Neural progenitor cell (in vitro differentiated cells): ENCODE results near the gene LDAH. TPM values are rescaled to one million over a fixed set of nuclear protein-coding genes. Genes with fewer than 3 reads are reported as not detected.

Experiments used
- DNase-seq: peaks from one replicate; pipeline ENCODE4 v3.0.0-alpha.2; 2016; ENCODE audit warnings: low spot score
- H2AFZ ChIP-seq: fragments of 200-600 bp; sonication (generic); replicated peaks from 2 replicates; pipeline ENCODE4 v1.6.1; 2016; ENCODE audit warnings: antibody characterized with exemption
- H3F3A ChIP-seq: fragments of 200-600 bp; sonication (generic); 2 replicates; pipeline ENCODE4 v1.6.1; 2016; ENCODE audit warnings: antibody characterized with exemption, low read depth
- H3K27ac ChIP-seq: fragments of 200-600 bp; sonication (generic); 2 replicates; pipeline ENCODE4 v1.5.1; 2016; ENCODE audit warnings: mild to moderate bottlenecking
- H3K27me3 ChIP-seq: fragments of 200-600 bp; sonication (generic); 2 replicates; pipeline ENCODE4 v1.6.1; 2016; ENCODE audit warnings: mild to moderate bottlenecking, moderate library complexity
- H3K36me3 ChIP-seq: fragments of 200-600 bp; sonication (generic); 2 replicates; pipeline ENCODE4 v1.5.1; 2016
- H3K4me1 ChIP-seq: fragments of 200-600 bp; sonication (generic); 2 replicates; pipeline ENCODE4 v1.6.1; 2016; ENCODE audit warnings: mixed run types
- H3K4me2 ChIP-seq: fragments of 200-600 bp; sonication (generic); 2 replicates; pipeline ENCODE4 v1.6.1; 2016
- H3K4me3 ChIP-seq: fragments of 200-600 bp; sonication (generic); 2 replicates; pipeline ENCODE4 v1.5.1; 2016
- H3K79me2 ChIP-seq: fragments of 200-600 bp; sonication (generic); 2 replicates; pipeline ENCODE4 v1.6.1; 2016; ENCODE audit warnings: low read depth
- H3K9ac ChIP-seq: fragments of 200-600 bp; sonication (generic); 2 replicates; pipeline ENCODE4 v1.6.1; 2016
- H3K9me3 ChIP-seq: fragments of 200-600 bp; sonication (generic); 2 replicates; pipeline ENCODE4 v1.5.1; 2016; ENCODE audit warnings: low read depth
- H4K20me1 ChIP-seq: fragments of 200-600 bp; sonication (generic); 2 replicates; pipeline ENCODE4 v1.6.1; 2016; ENCODE audit warnings: low read depth
- H3K27ac Mint-ChIP-seq: 3 replicates; pipeline ENCODE4 v1.8.0; 2021; ENCODE audit warnings: mixed read lengths
- H3K27me3 Mint-ChIP-seq: 2 replicates; pipeline ENCODE4 v1.8.0; 2022; ENCODE audit warnings: low read depth, mild to moderate bottlenecking, inconsistent platforms, moderate library complexity, mixed read lengths; ENCODE audit not compliant: insufficient read depth
- H3K36me3 Mint-ChIP-seq: 3 replicates; pipeline ENCODE4 v1.8.0; 2021; ENCODE audit warnings: mixed read lengths
- H3K4me1 Mint-ChIP-seq: 3 replicates; pipeline ENCODE4 v1.8.0; 2021; ENCODE audit warnings: mixed read lengths
- H3K4me3 Mint-ChIP-seq: 3 replicates; pipeline ENCODE4 v1.8.0; 2021; ENCODE audit warnings: mild to moderate bottlenecking, moderate library complexity, mixed read lengths
- H3K9me3 Mint-ChIP-seq: 3 replicates; pipeline ENCODE4 v1.8.0; 2020; ENCODE audit warnings: mixed read lengths
- CTCF ChIP-seq: fragments of 200-600 bp; sonication (generic); IDR thresholded peaks from 2 replicates; pipeline ENCODE4 v1.5.1; 2017; ENCODE audit warnings: antibody characterized with exemption, mild to moderate bottlenecking
- EZH2 ChIP-seq: fragments of 200-600 bp; sonication (generic); IDR thresholded peaks from 2 replicates; pipeline ENCODE4 v1.6.1; 2017; ENCODE audit warnings: antibody characterized with exemption, mild to moderate bottlenecking, moderate library complexity
- EZH2phosphoT487 ChIP-seq: fragments of 200-600 bp; sonication (generic); IDR thresholded peaks from 2 replicates; pipeline ENCODE4 v1.6.1; 2017; ENCODE audit warnings: antibody characterized with exemption
- total RNA-seq: library from RNA; depleted of rRNA; stranded (reverse); fragments of >200 nt; gene quantifications from 2 replicates; pipeline ENCODE4 v1.2.3, GENCODE V29; 2015; ENCODE audit warnings: low replicate concordance

LDAH gene
- total RNA-seq, 1 donor from 2014 or later: 45.2 TPM

- H2AFZ ChIP-seq: no peak overlapping the region
- no peak for DNase-seq
- no peaks in the 10 kb centered on the region for H3K9me3 Mint-ChIP-seq
- peaks cover 3% of the 10 kb centered on the region for H3K27me3 Mint-ChIP-seq
- no peak for TF ChIP-seq EZH2phosphoT487
- TF ChIP-seq CTCF: no peak
- no peak for TF ChIP-seq EZH2
- H3K36me3 ChIP-seq: no peaks in the 10 kb centered on the region
- no peak overlapping the region for H3K4me2 ChIP-seq
- peaks cover 32% of the 10 kb centered on the region for H3K4me1 Mint-ChIP-seq
- no peaks in the 10 kb centered on the region for H3F3A ChIP-seq
- no peak overlapping the region for H3K4me3 ChIP-seq
- no peaks in the 10 kb centered on the region for H3K27me3 ChIP-seq
- no peak overlapping the region for H3K27ac ChIP-seq
- H3K36me3 Mint-ChIP-seq: peaks cover 4% of the 10 kb centered on the region
- no peak overlapping the region for H3K27ac Mint-ChIP-seq
- no peak overlapping the region for H3K4me3 Mint-ChIP-seq
- H3K9ac ChIP-seq: no peak overlapping the region
- no peaks in the 10 kb centered on the region for H3K79me2 ChIP-seq
- no peaks in the 10 kb centered on the region for H3K9me3 ChIP-seq
- peaks cover 3% of the 10 kb centered on the region for H4K20me1 ChIP-seq
- peaks cover 6% of the 10 kb centered on the region for H3K4me1 ChIP-seq
These were observed 184.9 kb downstream of the LDAH start for GRCh38 chr2:20638014-20638413.

- Mint-ChIP-seq H3K36me3 (peaks cover 4% of the 10 kb centered on the region), H3K4me1 (peaks cover 29% of the 10 kb centered on the region), H3K4me3 (no peak overlapping the region), H3K9me3 (no peaks in the 10 kb centered on the region), H3K27ac (no peak overlapping the region), H3K27me3 (peaks cover 2% of the 10 kb centered on the region)
- H3K4me3 ChIP-seq: no peak overlapping the region
- peaks cover 6% of the 10 kb centered on the region for H3K4me1 ChIP-seq
- H3K79me2 ChIP-seq: no peaks in the 10 kb centered on the region
- no peaks in the 10 kb centered on the region for H3K27me3 ChIP-seq
- no peak overlapping the region for H3K27ac ChIP-seq
- no peak overlapping the region for H3K4me2 ChIP-seq
- peaks cover 3% of the 10 kb centered on the region for H4K20me1 ChIP-seq
- no peaks in the 10 kb centered on the region for H3K36me3 ChIP-seq
- H2AFZ ChIP-seq: no peak overlapping the region
- no peak overlapping the region for H3K9ac ChIP-seq
- H3F3A ChIP-seq: no peaks in the 10 kb centered on the region
- DNase-seq: no peak
- TF ChIP-seq EZH2: no peak
- no peak for TF ChIP-seq CTCF
- no peak for TF ChIP-seq EZH2phosphoT487
- H3K9me3 ChIP-seq: no peaks in the 10 kb centered on the region
These were observed 185.8 kb downstream of the LDAH start for GRCh38 chr2:20637147-20637546.

- no peak for TF ChIP-seq EZH2
- TF ChIP-seq EZH2phosphoT487: no peak
- TF ChIP-seq CTCF: peak; percentile 99
- no peaks in the 10 kb centered on the region for H4K20me1 ChIP-seq
- no peaks in the 10 kb centered on the region for H3F3A ChIP-seq
- H3K9me3 ChIP-seq: no peaks in the 10 kb centered on the region
- no peaks in the 10 kb centered on the region for H3K27me3 ChIP-seq
- Mint-ChIP-seq H3K9me3 (no peaks in the 10 kb centered on the region), H3K27me3 (peaks cover 5% of the 10 kb centered on the region), H3K27ac (peak overlapping the region; percentile 79), H3K4me1 (peaks cover 18% of the 10 kb centered on the region), H3K36me3 (peaks cover 4% of the 10 kb centered on the region), H3K4me3 (no peak overlapping the region)
- DNase-seq: peak; percentile 92
- H3K4me1 ChIP-seq: peaks cover 6% of the 10 kb centered on the region
- no peaks in the 10 kb centered on the region for H3K36me3 ChIP-seq
- no peak overlapping the region for H3K4me3 ChIP-seq
- H2AFZ ChIP-seq: peak overlapping the region; percentile 27
- no peak overlapping the region for H3K27ac ChIP-seq
- no peak overlapping the region for H3K9ac ChIP-seq
- peak overlapping the region; percentile 10 for H3K4me2 ChIP-seq
- H3K79me2 ChIP-seq: no peaks in the 10 kb centered on the region
These were observed 187.0 kb downstream of the LDAH start for GRCh38 chr2:20635675-20636584.
